A549 treated with GW870086 at 1 μM for 4 hours (cell line): ENCODE measurements around the gene INSR. TPM values are rescaled to one million over a fixed set of nuclear protein-coding genes. Genes with fewer than 3 reads are reported as not detected.

Source experiments
- total RNA-seq: library from RNA; stranded (reverse); fragments of 200-300 nt; extraction: Qiagen RNA extraction; gene quantifications from 5 replicates; pipeline ENCODE4 v1.2.3, GENCODE V29; 2022; ENCODE audit warnings: low read depth

Gene INSR
- 1.8 to 3.3 TPM (median 3.1 TPM) in 5 replicates for total RNA-seq

GRCh38 chr19:7293762-7294557, at the start of gene INSR:
Gene INSR, minus strand, starts transcription at chr19:7294414. Its CDS starts 523 bp downstream, at chr19:7293891.

GRCh38 chr19:7069042-7069903, 224.9 kb downstream of the INSR start, which contains the start of gene ZNF557:
Gene ZNF557, plus strand, starts transcription at chr19:7069703. Its CDS starts 5,372 bp downstream, at chr19:7075075.

Other genes starting within 250 kb of the INSR start
- gene MBD3L2, start 245.1 kb downstream of the INSR start, total RNA-seq = not detected in 5 replicates
- gene MBD3L3, start 235.7 kb downstream of the INSR start, total RNA-seq = not detected in 5 replicates
- 2.5 to 3.0 TPM (median 2.8 TPM) in 5 replicates for gene ZNF557, start 224.7 kb downstream of the INSR start, total RNA-seq
- gene ARHGEF18, start 54.5 kb upstream of the INSR start, total RNA-seq = 54.5 to 68.1 TPM (median 66.5 TPM) in 5 replicates
- gene PEX11G, start 194.6 kb upstream of the INSR start, total RNA-seq = 1.6 to 2.4 TPM (median 2.1 TPM) in 5 replicates
- gene ZNF358, start 221.7 kb upstream of the INSR start, total RNA-seq = 15.8 to 19.1 TPM (median 17.3 TPM) in 5 replicates
- gene MCOLN1, start 228.2 kb upstream of the INSR start, total RNA-seq = 7.1 to 13.4 TPM (median 12.1 TPM) in 5 replicates
- gene PNPLA6, start 241.3 kb upstream of the INSR start, total RNA-seq = 29.3 to 37.6 TPM (median 34.5 TPM) in 5 replicates